MM.1S (cell line): Measurements from ENCODE around the gene VMP1.

Source experiments
- CTCF ChIP-seq: fragments of 300-600 bp; sonication (generic); IDR thresholded peaks from 2 replicates; pipeline ENCODE4 v1.5.1; 2016; ENCODE audit warnings: antibody characterized with exemption, low read length, mixed read lengths
- EZH2 ChIP-seq: fragments of 300-600 bp; sonication (generic); optimal IDR thresholded peaks from 2 replicates; pipeline ENCODE3; 2017; ENCODE audit warnings: low read depth, mild to moderate bottlenecking, antibody characterized with exemption, low read length, mixed read lengths

- TF ChIP-seq CTCF (no peak), EZH2 (no peak)
Measured at GRCh38 chr17:59776577-59776976, 69.1 kb downstream of the VMP1 start.
